ENCODE data around the gene EIF4G1. TPM values are rescaled to one million over a fixed set of nuclear protein-coding genes. Genes with fewer than 3 reads are reported as not detected.
A peak's percentile ranks its signal among the peaks of the same experiment; 100 is the strongest.

Gene EIF4G1
- total RNA-seq, 1 donor from 2014 or later: 403 TPM

- peaks cover 65% of the 10 kb centered on the region for H3K36me3 Mint-ChIP-seq (ENCODE audit: low read depth)
- no peak for DNase-seq (ENCODE audit: low spot score)
- peaks cover 32% of the 10 kb centered on the region for H3K4me1 Mint-ChIP-seq (ENCODE audit: low read depth)
Measured at GRCh38 chr3:184322731-184323487, 8.5 kb downstream of the EIF4G1 start.

GRCh38 chr3:184323696-184324095 is 9.3 kb downstream of the EIF4G1 start:
- Mint-ChIP-seq H3K27me3 (ENCODE audit: low read depth) (no peaks in the 10 kb centered on the region), H3K4me3 (ENCODE audit: unreplicated experiment) (no peak overlapping the region), H3K4me1 (ENCODE audit: low read depth) (peaks cover 28% of the 10 kb centered on the region), H3K27ac (ENCODE audit: unreplicated experiment) (no peak overlapping the region), H3K9me3 (ENCODE audit: low read depth) (no peaks in the 10 kb centered on the region), H3K36me3 (ENCODE audit: low read depth) (peaks cover 68% of the 10 kb centered on the region)
- DNase-seq (ENCODE audit: low spot score): no peak
- no peak for TF ChIP-seq CTCF (IDR thresholded peaks at IDR 0.05)

More at GRCh38 chr3:184322731-184323487, 8.5 kb downstream of the EIF4G1 start:
- Mint-ChIP-seq H3K27ac (ENCODE audit: unreplicated experiment) (no peak overlapping the region), H3K27me3 (ENCODE audit: low read depth) (no peaks in the 10 kb centered on the region), H3K4me3 (ENCODE audit: unreplicated experiment) (no peak overlapping the region), H3K9me3 (ENCODE audit: low read depth) (no peaks in the 10 kb centered on the region)
- TF ChIP-seq CTCF (IDR thresholded peaks at IDR 0.05): no peak

GRCh38 chr3:184325269-184325668 is 10.9 kb downstream of the EIF4G1 start:
- TF ChIP-seq CTCF (IDR thresholded peaks at IDR 0.05): no peak
- Mint-ChIP-seq H3K9me3 (ENCODE audit: low read depth) (no peaks in the 10 kb centered on the region), H3K36me3 (ENCODE audit: low read depth) (peaks cover 76% of the 10 kb centered on the region), H3K27ac (ENCODE audit: unreplicated experiment) (peak overlapping the region; percentile 42), H3K4me3 (ENCODE audit: unreplicated experiment) (no peak overlapping the region), H3K27me3 (ENCODE audit: low read depth) (no peaks in the 10 kb centered on the region), H3K4me1 (ENCODE audit: low read depth) (peaks cover 22% of the 10 kb centered on the region)
- no peak for DNase-seq (ENCODE audit: low spot score)

- peaks cover 75% of the 10 kb centered on the region for H3K36me3 Mint-ChIP-seq (ENCODE audit: low read depth)
- H3K27ac Mint-ChIP-seq (ENCODE audit: unreplicated experiment): no peak overlapping the region
- no peaks in the 10 kb centered on the region for H3K9me3 Mint-ChIP-seq (ENCODE audit: low read depth)
- H3K4me1 Mint-ChIP-seq (ENCODE audit: low read depth): peaks cover 19% of the 10 kb centered on the region
- no peak for TF ChIP-seq CTCF (IDR thresholded peaks at IDR 0.05)
- no peak overlapping the region for H3K4me3 Mint-ChIP-seq (ENCODE audit: unreplicated experiment)
- DNase-seq (ENCODE audit: low spot score): no peak
- no peaks in the 10 kb centered on the region for H3K27me3 Mint-ChIP-seq (ENCODE audit: low read depth)
Measured at GRCh38 chr3:184325715-184326369, 11.4 kb downstream of the EIF4G1 start.

- no peak for TF ChIP-seq CTCF (IDR thresholded peaks at IDR 0.05)
- no peaks in the 10 kb centered on the region for H3K9me3 Mint-ChIP-seq (ENCODE audit: low read depth)
- peaks cover 26% of the 10 kb centered on the region for H3K4me1 Mint-ChIP-seq (ENCODE audit: low read depth)
- H3K4me3 Mint-ChIP-seq (ENCODE audit: unreplicated experiment): no peak overlapping the region
- H3K27me3 Mint-ChIP-seq (ENCODE audit: low read depth): no peaks in the 10 kb centered on the region
- no peak for DNase-seq (ENCODE audit: low spot score)
- peaks cover 76% of the 10 kb centered on the region for H3K36me3 Mint-ChIP-seq (ENCODE audit: low read depth)
- peak overlapping the region; percentile 70 for H3K27ac Mint-ChIP-seq (ENCODE audit: unreplicated experiment)
Measured at GRCh38 chr3:184327171-184327570, 12.8 kb downstream of the EIF4G1 start.
